ENCODE measurements around the gene PRPF19.
A peak's percentile ranks its signal among the peaks of the same experiment; 100 is the strongest.

The PRPF19 gene

DNA sequence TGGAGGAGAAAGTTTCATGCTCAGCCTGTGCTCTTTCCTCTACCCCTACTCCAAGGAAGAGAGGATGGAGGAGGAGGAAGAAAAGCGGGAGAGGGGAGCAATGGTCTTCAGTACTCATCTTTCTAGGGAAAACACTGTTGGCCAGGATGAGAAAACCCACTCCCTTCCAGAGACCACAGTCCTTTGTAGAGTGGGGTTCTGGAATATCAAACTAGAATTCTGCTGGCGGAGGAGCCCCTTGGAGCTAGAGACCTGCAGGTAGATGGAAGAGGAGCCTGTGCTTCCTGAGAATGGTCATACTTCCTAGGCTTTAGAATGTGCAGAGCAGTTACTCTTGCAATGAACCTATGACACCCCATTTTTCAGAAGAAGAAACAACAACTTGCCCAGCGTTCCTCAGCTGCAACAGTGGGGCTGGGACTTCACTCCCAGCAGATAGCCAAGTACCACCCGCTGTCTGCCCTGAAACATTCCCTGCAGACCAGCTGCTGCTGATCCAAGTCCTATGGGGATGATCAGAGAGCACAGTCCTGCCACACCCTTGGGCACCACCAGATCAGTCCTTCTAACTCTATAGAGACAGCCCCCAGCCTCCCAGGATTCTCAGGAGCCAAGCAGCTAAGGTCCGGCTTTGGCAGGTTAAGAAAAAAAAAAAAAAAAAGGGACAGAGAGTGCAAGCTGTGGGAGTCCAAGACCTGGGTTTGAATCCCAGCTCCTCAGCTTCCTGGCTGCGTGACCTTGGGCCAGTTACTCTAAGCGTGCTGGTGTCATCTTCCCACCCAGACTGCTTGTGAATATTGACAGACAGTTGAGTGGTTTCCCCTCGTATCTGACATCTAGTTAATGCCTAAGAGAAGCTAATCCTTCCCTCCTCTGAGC is 51.3 kb downstream of the PRPF19 start:
- no peak for DNase-seq

DNA sequence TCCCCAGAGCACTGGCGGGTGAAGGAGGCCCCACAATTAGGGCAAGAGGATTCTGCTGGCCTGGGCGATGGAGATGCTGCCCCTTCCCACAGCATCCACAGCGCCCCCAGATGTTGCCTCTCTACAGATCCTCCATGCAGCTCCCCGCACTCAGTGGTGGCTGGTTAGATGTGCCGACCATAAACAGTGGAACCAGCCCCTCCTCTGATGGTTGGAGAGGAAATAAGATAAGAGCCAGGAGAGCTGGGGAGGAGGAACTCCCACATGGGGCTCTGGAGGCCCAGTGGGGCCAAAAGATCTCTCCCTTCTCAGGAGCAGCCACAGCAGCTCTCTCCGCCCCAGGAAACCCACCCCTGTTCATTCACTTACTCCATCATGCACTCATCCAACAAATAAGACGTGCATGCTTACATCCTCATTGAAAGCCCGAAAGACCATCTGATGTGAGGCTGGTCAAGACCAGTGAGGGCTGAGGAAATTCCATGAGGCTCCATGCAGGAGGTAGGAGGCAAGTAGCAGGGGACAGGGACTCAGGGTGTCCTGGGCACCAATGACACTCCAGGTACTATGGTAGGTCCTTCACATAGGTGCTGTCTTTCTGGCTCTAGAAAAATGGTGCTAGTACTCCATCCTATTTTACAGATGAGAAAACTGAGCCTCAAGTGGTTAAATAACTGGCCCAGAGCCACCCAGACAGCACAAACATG is 52.1 kb downstream of the PRPF19 start:
- DNase-seq = no peak

DNA sequence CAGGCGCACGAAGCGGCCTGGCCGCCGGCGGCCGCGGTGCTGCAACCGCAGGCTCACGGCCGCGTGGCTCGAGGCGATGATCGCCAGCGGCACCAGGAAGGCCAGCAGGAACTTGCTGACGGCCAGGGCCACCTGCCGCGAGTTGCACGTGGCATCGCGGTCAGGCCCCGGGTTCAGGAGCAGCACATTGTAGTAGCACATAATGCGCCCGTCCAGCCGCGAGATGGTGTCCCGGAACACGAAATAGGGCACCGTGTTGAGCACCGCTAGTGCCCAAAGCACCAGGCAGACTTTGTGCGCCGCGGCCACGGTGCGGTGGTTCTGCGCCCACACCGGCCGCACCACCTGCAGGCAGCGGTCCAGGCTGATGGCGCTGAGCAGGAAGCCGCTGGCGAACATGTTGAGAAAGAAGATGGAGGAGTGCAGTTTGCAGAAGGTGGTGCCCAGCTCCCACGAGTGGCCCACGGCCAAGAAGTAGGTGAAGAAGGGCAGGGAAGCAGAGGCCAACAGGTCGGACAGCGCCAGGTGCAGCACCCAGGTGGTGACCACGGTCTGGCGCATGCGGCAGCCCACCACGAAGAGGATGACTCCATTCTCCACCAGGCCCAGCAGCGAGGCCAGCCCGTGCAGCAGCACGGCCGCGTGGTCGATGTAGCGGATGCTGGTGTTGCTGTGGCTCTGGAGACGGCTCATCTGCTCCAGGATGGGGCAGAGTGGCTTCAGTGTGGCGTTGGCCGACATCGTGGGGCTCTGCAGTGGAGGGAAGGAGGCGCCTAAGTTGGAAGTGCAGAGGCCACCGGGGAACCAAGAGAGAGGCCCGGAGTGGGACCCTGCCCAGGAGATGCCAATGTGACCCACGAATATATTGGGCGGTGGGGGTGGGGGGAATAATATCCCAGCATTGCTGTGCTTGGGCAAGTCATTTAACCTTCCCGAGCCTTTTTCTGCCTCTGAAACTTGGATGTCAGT is 53.1 kb downstream of the PRPF19 start:
- no peak for DNase-seq

DNA sequence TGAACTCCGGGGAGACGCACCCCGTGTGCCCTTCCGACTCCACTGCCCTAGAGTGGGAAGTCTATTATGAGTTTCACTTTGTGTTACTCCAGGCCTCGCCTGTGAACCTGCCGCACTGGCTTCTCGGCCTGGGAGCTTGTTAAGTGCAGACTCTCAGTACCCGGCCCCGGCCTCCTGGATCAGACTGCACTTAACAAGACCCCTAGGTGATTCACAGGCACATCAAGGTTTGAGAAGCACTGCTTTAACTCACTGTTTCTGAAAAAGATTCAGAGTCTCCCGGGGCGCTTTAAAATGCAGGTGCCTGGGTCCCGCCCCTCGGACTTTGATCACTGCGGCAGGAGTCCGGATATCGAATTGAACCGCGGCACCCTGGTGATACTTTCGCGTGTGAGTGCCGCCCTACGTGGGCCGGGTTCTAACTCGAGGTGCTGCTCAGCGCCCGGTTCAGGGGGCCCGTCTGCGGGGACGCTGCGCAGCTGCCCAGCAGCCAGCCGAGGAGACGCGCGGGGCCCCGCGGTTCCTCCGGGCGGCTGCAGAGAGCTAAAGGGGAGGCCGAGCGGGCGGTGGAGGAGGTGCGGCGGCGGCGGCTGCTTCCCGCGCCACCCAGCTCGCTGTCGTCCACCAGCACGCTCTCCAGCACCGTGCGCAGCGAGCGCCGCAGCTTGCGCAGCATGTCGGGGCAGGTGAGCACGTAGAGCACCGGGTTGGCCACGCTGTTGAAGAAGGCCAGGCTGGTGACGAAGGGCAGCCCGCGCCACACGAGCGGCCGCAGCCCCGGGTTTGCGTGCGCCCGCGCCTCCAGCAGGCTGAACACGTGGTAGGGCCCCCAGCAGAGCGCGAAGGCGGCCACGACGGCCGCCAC is 54.0 kb downstream of the PRPF19 start:
- no peak for DNase-seq

DNA sequence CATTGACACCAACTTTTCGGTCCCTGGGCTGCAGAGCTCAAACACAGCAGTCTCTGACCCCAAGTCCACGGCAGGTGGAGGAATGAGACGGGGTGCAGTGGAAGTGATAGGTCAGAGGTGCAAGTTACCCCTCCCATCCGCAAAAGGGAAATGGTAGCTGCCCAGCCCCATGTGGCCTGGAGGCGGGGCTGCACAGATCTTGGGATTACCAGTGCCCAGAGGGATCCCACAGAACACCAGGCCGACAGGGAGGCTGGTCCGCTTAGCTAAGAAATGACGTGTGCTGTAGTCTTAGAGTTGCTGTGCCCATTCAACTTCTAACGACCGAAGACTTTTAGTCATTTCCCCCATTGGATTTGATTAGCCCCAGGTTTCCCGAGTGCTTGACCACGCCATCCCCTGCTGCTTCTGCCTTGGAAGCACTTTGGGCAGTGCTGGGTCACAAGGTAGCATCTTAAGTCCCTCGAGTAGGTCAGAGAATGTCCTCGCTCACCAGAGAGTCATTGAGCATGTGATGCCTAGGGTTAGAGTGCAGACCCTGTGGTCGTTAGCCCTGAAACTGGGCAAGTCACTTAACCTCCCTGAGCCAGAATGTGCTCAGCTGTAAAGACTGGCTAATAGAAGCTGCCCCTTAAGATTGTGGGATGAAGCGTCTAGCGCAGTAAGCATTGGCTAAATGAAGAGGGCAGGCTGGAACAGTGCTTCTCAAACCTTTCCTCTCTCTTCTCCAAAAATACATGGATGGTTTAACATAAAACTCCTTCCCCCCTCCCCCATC is 54.9 kb downstream of the PRPF19 start:
- DNase-seq = no peak

DNA sequence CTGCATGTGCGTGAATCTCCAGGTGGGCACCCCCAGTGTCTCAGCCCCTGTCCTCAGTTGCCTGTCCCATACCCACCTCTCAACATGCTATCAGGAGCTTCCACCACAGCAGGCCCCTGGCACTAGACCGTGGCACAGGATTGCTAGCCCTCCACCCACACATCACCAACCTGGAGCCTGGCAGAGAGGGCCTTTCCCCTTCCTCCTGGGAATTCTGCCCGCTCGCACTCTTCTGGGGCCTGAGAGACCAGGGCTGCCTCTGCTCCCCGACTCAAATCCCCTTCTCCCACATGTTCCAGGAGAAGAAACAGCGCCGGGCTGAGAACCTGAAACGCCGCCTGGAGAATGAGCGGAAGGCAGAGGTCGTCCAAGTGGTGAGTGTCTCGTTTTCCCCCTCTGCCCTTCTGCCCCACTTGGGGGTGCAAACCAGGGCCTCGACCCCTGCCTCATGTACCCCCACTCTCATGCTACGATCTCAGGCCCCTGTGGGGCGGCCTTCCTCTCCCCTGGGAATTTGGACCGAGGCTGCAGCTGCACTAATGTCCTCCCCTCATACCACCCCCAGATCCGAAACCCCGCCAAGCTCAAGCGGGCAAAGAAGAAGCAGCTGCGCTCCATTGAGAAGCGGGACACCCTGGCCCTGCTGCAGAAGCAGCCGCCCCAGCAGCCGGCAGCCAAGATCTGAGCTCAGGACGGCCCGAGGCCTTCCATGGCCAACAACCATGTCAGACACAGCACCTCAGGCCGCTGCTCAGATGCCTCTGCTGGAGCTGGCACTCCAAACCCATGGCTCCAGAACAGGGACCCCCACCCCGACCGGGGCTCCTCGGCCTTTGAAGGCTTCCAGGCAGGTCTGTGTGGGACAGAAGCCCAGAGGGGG is 56.5 kb downstream of the PRPF19 start:
- no peak for DNase-seq

DNA sequence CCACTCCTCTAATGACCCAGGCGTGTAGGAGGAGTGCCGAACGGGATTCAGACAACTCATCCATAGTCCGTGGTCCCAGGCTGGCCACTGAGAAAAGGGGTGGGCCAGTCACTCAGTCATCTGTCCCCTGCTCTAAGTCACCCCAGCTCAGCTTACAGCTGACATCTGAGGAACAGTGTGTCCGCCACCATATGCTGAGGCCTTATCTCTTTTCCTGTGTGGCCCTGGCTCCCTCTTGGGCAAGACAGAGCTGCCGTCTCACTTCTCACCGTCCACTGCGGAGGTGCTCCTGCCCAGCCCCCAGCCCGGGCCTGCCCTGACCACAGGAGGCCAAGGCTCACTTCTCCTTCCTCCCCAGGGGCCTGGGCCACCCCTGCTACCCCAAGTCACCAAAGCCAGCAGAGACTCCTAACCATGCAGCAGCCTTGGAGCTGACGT is 57.7 kb downstream of the PRPF19 start:
- no peak for DNase-seq

DNA sequence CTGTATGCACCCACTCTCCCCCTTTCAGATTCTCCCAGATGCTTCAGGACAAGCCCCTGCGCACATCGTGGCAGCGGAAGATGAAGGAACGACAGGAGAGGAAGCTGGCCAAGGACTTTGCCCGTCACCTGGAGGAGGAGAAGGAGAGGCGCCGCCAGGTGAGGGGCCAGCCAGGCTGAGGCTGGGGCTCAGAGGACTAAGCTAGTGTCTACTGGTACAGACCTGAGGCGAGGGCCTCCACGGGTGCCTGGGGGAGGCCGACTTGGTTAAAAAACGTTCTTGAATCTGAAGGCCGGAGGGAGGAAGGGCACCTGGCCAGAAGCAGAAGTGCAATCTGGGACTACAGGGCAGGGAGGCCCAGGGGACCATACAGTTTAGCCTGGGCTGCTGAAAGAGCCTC is 58.5 kb downstream of the PRPF19 start:
- DNase-seq = no peak

DNA sequence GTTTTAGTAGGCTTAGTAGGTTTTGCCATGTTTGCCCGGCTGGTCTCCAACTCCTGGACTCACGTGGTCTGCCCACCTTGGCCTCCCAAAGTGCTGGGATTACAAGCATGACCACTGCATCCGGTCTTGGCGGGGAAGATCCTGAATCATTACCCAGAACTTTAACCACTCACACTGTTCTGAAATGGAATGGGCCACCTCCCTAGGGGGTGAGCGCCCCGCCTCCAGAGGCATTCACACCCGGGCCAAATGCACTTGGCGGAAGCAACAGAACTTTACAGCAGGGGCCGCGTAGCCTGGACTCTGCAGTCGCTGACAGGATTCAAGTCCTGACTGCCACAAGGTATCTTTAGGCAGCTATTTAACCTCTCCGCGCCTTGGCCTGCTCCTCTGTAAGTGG is 59.1 kb downstream of the PRPF19 start:
- DNase-seq = no peak

DNA sequence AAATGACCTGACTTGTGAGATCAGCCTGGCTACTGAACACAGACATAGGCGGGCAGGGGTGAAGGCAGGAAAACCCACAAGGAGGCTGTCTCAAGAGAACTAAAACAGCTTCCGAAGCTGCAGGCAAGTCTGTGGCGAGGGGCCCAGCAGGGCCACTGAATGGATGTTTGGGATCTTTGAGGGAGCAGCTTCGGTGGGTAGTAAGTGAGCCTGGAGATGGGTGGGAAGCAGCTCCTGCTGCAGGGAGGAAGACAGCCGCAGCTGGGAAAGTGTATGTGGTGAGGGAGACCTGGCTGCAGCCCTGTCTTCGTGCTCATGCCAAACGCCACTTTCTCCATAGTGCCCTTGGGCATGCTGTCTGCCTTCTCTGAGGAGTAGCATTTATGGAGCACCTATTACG is 61.0 kb downstream of the PRPF19 start:
- DNase-seq = no peak

DNA sequence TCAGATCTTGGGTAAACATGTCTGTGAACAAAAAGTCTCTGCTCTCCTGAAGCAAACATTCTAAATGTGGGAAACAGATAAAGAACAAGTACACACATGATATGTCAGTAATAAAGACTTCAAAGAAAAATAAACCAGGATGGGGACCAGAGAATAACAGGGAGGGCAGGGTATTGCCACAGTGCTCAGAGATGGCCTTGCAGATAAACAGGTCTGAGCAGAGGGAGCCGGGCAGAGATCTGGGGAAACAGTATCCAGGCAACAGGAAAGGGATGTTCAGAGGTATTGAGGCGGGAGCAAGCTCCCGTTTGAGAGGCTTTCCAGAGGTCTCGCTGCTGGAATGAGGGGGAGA is 61.5 kb downstream of the PRPF19 start:
- no peak for DNase-seq

DNA sequence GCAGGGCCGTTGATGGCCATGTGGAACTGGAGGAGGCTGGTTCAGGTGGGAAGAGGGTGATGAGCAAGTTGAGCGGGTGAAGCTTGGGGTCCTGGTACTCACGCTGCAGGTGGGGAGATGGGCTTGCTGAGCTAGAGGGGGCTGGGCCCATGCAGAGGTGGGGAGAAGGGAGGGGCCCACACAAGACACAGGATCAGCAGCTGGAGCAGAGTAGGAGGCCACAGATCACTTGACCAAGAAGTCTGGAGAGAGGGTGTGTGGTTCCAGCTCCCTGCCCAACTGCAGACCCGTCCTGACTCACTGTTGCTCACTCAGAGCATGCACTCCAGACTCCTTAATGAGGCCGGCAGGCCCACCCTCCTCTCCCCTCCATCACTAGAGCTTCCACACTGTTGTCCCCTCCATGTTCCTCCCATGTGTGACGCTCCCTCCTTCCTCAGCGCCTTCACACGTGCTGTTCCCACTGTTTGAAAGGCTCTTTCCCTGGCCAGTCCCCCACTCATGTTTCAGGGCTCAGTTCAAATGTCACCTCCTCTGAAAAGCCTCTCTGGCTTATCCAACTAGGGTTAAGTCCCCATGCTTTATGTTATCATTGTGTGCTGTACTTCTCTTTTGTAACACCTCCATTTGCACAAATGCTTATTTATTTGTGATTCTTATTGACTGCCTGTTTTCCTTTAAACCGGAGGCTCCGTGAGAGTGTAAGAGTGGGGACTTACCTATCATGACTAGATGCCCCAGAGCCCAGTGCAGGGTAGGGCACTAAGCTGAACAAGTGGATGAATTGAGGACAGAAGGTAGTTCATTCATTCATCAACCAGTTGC is 62.1 kb downstream of the PRPF19 start:
- no peak for DNase-seq

DNA sequence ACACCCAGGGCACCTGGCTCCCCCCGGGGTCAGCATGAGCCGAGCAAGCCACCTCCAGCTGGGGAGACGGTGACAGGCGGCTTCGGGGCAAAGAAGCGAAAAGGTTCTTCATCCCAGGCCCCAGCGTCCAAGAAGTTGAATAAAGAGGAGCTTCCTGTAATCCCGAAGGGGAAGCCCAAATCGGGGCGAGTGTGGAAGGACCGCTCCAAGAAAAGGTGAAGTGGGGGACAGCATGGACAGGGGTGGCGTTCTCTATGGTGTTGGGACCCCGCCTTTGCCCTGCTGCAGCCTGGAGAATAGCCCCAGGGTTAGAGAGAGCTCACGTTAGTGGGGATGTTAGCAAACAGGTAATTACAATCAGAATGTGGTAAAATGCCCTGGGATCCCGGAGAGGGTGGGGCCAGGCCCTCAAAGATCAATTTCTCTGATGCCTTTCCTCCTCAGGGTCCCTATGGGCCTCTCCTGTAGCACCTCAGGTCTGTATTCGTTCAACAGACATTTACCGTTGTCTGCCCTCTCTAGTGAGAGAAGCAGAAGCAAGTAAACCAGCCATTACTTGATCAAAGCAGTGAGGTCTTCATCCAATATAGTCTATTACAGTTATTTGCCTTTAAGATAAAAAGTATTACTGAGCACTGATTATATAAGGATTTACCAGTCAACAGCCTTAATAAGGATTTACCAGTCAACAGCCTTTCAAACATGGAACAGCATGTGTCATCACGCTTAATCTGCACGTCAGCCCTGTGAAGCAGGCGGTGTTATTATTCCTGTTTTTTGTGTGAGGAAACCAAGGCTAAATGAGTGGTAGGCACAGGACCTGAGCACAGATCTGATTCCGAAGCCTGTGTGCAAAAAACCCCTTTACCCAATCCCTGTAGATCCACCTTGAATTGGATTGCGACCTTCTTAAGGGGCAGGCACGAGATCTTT is 63.5 kb downstream of the PRPF19 start:
- no peak for DNase-seq

DNA sequence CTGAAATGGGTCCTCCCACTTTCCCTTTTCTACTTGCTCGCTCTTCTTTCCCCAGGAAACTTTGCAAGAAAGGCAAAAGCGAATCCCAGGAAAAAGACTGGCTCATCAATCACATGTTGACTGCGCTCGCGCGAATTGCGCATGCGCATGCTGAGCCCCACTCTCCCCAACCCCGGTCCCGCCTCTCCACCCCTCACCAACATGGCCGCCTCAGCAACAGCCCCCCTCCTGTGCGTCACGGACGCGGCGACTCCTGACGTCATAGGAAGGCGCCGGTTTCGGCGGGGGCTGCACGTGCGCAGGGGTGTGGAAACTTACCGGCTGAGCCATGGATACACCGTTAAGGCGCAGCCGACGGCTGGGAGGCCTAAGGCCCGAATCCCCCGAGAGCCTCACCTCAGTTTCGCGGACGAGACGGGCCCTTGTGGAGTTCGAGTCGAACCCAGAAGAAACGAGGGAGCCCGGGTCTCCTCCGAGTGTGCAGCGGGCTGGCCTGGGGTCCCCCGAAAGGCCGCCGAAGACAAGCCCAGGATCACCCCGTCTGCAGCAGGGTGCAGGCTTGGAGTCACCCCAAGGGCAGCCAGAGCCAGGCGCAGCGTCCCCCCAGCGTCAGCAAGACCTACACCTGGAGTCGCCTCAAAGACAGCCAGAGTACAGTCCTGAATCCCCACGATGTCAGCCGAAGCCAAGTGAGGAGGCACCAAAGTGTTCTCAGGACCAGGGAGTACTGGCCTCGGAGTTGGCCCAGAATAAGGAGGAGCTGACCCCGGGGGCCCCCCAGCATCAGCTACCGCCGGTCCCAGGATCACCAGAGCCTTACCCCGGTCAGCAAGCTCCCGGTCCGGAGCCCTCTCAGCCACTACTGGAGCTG is 64.4 kb downstream of the PRPF19 start, which contains the start of gene CCDC86:
TSS of gene CCDC86 (plus strand) at position 317 of the 871 bp plus-strand sequence. CDS start at position 329, 12 bp downstream.
- DNase-seq = peak; percentile 90 to 96
